Embryonic facial prominence (tissue), 1 donor: ENCODE measurements around the gene NME9.

Experiments
- DNase-seq: peaks from one replicate; pipeline ENCODE4 v3.0.0-alpha.2; 2016; ENCODE audit errors: extremely low spot score

The NME9 gene

GRCh38 chr3:138281561-138281960, 48.1 kb downstream of the NME9 start:
- DNase-seq, result no peak

- DNase-seq, result no peak
Measured at GRCh38 chr3:138271189-138271794, 58.4 kb downstream of the NME9 start.

GRCh38 chr3:138270245-138270644, 59.4 kb downstream of the NME9 start:
- DNase-seq, result no peak

- no peak for DNase-seq
Measured at GRCh38 chr3:138267083-138267482, 62.6 kb downstream of the NME9 start.

- no peak for DNase-seq
Measured at GRCh38 chr3:138265745-138266144, 63.9 kb downstream of the NME9 start.

- DNase-seq, result no peak
Measured at GRCh38 chr3:138263104-138263503, 66.5 kb downstream of the NME9 start.

GRCh38 chr3:138260611-138261010, 69.0 kb downstream of the NME9 start:
- no peak for DNase-seq

GRCh38 chr3:138259126-138259525, 70.5 kb downstream of the NME9 start:
- DNase-seq, result no peak

- no peak for DNase-seq
Measured at GRCh38 chr3:138257986-138258385, 71.7 kb downstream of the NME9 start.

- DNase-seq, result no peak
Measured at GRCh38 chr3:138256022-138256421, 73.6 kb downstream of the NME9 start.

GRCh38 chr3:138254216-138254615, 75.4 kb downstream of the NME9 start:
- DNase-seq, result no peak

- no peak for DNase-seq
Measured at GRCh38 chr3:138253609-138254008, 76.0 kb downstream of the NME9 start.
